ENCODE data around the gene CNKSR3. TPM values are rescaled to one million over a fixed set of nuclear protein-coding genes. Genes with fewer than 3 reads are reported as not detected.

Gene CNKSR3
- total RNA-seq, 4 donors from 2014 or later = 7.6 to 29.6 (median 12.4) TPM

- peaks cover 0 to under 1% of the 10 kb centered on the region in 2 donors for H3K4me1 ChIP-seq
- no peaks in the 10 kb centered on the region for H3K9me3 ChIP-seq
- DNase-seq = peak in 1 of 2 donors; percentile 34
- H3K27ac ChIP-seq = peak overlapping the region; percentile 68 to 78
- H3K36me3 ChIP-seq = no peaks in the 10 kb centered on the region
- intact Hi-C loops (cut with DNase I; ENCODE audit: low total_unique reads) = no loop called here
- no peak overlapping the region for H3K4me3 ChIP-seq
- H3K27me3 ChIP-seq = no peaks in the 10 kb centered on the region
- TF ChIP-seq CTCF (IDR thresholded peaks at IDR 0.05) (no peak), POLR2A (IDR thresholded peaks at IDR 0.05) (no peak)
Measured at GRCh38 chr6:154478021-154478700, 32.3 kb downstream of the CNKSR3 start.

- peak overlapping the region; percentile 43 to 68 for H3K27ac ChIP-seq
- no peaks in the 10 kb centered on the region for H3K27me3 ChIP-seq
- H3K36me3 ChIP-seq = no peaks in the 10 kb centered on the region
- intact Hi-C loops (cut with DNase I; ENCODE audit: low total_unique reads) = no loop called here
- TF ChIP-seq POLR2A (IDR thresholded peaks at IDR 0.05) (no peak), CTCF (IDR thresholded peaks at IDR 0.05) (no peak)
- H3K9me3 ChIP-seq = no peaks in the 10 kb centered on the region
- no peak overlapping the region for H3K4me3 ChIP-seq
- no peaks in the 10 kb centered on the region for H3K4me1 ChIP-seq
- no peak for DNase-seq
Measured at GRCh38 chr6:154476494-154476893, 34.0 kb downstream of the CNKSR3 start.

- no peak overlapping the region for H3K4me3 ChIP-seq
- intact Hi-C loops (cut with DNase I; ENCODE audit: low total_unique reads) = no loop called here
- H3K4me1 ChIP-seq = no peaks in the 10 kb centered on the region
- no peak for TF ChIP-seq POLR2A (IDR thresholded peaks at IDR 0.05)
- TF ChIP-seq CTCF (IDR thresholded peaks at IDR 0.05) = no peak
- peak in 1 of 2 donors; percentile 38 for DNase-seq
- H3K27ac ChIP-seq = peak overlapping the region; percentile 25 to 41
- no peaks in the 10 kb centered on the region for H3K9me3 ChIP-seq
- H3K36me3 ChIP-seq = no peaks in the 10 kb centered on the region
- H3K27me3 ChIP-seq = no peaks in the 10 kb centered on the region
Measured at GRCh38 chr6:154474648-154475428, 35.6 kb downstream of the CNKSR3 start.

GRCh38 chr6:154473324-154473723, 37.2 kb downstream of the CNKSR3 start:
- H3K27me3 ChIP-seq = no peaks in the 10 kb centered on the region
- H3K4me3 ChIP-seq = no peak overlapping the region
- H3K4me1 ChIP-seq = no peaks in the 10 kb centered on the region
- no peaks in the 10 kb centered on the region for H3K9me3 ChIP-seq
- TF ChIP-seq CTCF (IDR thresholded peaks at IDR 0.05) (no peak), POLR2A (IDR thresholded peaks at IDR 0.05) (no peak)
- no peaks in the 10 kb centered on the region for H3K36me3 ChIP-seq
- no peak overlapping the region for H3K27ac ChIP-seq
- intact Hi-C loops (cut with DNase I; ENCODE audit: low total_unique reads) = no loop called here
- no peak for DNase-seq

All from uterus (tissue), 4 donors.